Activated effector memory CD4-positive, alpha-beta T cell treated with anti-CD3 and anti-CD28 coated beads, Interleukin-2, amount 50 U/mL, for 16 hours (primary cell): ENCODE results near the gene KRT36.

Experiments used
- DNase-seq: peaks from one replicate; pipeline ENCODE4 v3.0.0-alpha.2; 2020

Gene KRT36

GRCh38 chr17:41489531-41489930 lies at the start of gene KRT36:
KRT36 (minus strand) TSS chr17:41489910; CDS start chr17:41489864, 46 bp downstream.
- DNase-seq, result no peak

DNA sequence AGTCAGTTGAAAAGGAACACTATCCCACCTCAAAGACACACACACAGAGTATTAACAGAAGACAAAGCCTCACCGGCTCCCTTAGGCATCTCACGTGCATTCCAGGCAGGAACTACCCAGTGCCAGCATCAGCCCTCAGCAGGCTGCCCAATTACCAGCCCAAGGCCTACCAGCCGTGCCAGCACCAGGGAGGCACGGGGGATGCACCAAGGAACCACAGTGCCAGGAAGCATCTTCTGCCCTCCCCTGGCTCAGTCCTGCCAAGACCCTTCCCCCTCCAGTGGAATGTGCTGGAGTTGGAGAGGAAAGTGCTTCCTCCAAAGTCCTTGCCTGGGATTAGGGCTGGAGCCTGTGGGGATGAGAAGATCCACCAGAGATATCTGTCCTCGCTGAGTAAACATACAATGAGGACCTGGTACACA lies 49.4 kb upstream of the KRT36 start:
- DNase-seq, result no peak

- no peak for DNase-seq
Measured at GRCh38 chr17:41538565-41538991, 48.9 kb upstream of the KRT36 start.

DNA sequence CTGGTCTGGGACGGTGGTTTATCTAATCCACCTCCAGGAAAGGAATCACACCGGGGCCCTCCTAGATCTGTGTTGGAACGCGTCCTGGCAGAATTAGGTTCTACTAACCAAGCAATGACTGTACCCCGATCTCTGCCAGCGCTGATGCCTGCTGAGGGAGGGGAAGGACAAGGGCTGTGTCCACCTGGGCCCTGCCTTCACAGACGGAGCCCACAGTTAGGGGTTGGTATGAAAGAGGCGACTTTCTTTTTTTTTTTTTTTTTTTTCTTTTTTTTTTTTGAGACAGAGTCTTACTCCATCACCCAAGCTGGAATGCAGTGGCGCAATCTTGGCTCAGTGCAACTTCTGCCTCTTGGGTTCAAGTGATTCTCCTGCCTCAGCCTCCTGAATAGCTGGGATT lies 48.3 kb upstream of the KRT36 start:
- no peak for DNase-seq

DNA sequence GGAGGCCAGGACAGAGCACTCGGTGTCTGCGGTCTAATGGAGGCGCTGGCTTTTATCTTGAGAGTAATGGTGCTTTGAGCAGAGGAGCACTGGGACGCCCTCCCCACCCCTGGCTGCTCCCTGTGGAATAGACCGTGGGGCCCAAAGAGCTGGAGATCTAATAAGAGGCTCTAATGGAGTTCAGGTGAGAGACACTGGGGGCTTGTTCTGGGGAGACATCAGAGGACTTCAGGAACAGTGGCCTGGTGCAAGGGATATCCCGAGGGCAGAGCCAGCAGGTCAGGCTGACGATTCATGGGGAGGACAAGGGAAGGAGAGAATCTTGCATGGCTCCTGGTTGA lies 47.9 kb upstream of the KRT36 start:
- no peak for DNase-seq

GRCh38 chr17:41536741-41537613 lies 47.3 kb upstream of the KRT36 start:
- DNase-seq, result no peak

- DNase-seq, result no peak
Measured at GRCh38 chr17:41535764-41536481, 46.2 kb upstream of the KRT36 start.

DNA sequence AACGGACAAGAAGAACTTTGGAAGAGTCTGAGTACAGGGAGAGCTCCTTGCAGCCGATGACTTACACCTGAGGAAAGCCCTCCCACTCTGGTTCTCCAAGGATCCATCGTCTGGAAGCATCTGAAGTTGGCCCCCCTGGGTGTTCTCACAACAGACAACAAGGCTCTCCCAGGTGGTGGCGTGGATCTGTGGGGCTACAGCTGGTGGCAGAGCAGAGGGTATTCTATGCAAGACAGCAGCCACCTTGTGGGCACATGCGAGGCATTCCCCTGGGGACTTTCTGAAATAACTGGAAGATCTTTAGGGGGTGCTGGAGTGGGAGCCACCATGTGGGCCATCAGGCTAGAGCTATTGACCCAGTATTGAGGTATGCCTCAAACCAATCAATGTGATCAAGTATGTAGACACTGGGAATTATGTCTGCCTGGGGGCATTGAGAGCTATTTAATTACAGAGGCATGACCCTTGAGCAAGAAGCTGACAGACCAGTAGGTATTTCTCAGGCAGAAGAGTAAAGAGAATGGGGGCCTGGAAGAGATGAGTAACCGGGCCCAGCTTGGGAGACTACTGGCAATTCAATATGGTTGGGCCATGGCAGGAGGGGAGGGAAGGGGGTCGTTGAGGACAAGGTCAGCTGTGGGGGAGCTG lies 45.3 kb upstream of the KRT36 start:
- no peak for DNase-seq

DNA sequence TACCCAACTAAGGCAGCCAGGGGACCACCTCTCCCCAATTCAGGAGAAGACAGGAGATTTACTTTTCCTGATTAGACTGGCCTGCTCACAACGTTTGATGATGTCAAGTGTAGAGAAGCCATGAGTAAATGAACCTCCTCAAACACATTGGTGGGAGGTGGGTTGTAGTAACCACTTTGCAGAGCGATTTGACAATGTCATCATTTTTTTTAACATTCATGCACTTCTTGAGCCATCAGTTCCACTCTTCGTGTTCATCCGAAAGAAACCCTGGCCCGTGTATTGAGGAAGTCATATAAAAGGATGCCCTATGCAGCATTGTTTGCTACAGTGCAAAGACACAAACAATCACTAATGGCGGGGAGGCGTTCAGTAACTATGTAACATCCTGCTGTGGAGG lies 43.9 kb upstream of the KRT36 start:
- DNase-seq, result no peak

- DNase-seq, result no peak
Measured at GRCh38 chr17:41532947-41533570, 43.3 kb upstream of the KRT36 start.

GRCh38 chr17:41531993-41532392 lies 42.3 kb upstream of the KRT36 start:
- no peak for DNase-seq

DNA sequence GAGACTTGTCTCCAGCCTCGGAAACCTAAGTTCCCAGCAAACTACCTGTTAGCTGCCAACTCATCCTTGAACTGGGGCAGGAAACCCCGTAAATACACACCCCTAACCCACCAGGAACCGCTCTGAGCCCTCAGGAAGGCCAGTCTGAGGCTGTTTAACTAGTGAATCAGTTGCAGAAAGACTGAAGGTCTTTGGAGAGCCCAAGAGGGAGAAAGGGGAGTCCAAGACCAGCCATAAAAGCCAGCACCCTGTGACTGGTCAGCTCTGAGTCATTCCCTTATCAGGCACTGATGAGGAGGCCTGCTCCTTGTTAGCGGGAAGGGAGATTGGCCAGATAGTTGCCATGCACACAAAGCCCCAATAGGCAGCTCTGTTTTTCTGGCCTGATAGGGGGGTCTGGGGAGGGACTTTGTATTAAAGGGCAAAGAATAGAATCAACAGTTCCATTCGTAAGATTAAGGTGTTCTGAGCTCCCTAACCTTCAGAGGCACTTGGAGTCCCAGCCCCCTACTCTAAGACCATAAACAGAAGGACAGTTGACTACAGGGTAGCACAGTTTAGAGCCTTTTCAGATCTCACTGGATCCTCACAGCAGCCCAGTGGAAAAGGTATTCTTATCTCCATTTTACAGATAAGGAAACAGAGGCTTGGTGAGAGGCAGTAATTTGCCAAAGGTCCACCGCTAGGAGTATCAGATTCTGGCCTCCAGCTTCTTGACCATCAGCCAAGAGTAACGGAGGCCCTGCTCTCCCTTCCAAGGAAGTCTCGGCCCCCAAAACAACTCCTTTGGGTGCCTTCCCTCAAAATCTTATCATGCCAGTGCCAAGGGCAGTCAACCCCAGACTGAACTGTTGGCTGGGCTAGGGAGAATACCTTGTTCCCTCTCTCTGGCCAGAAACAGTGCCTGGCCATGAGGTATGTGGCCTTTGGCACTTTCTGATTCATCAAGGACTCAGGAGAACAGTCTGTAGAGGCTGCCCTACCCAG lies 40.6 kb upstream of the KRT36 start:
- no peak for DNase-seq

- no peak for DNase-seq
Measured at GRCh38 chr17:41529491-41529915, 39.8 kb upstream of the KRT36 start.

- no peak for DNase-seq
Measured at GRCh38 chr17:41528959-41529353, 39.2 kb upstream of the KRT36 start.

GRCh38 chr17:41527063-41528023 lies 37.6 kb upstream of the KRT36 start:
- DNase-seq, result no peak

DNA sequence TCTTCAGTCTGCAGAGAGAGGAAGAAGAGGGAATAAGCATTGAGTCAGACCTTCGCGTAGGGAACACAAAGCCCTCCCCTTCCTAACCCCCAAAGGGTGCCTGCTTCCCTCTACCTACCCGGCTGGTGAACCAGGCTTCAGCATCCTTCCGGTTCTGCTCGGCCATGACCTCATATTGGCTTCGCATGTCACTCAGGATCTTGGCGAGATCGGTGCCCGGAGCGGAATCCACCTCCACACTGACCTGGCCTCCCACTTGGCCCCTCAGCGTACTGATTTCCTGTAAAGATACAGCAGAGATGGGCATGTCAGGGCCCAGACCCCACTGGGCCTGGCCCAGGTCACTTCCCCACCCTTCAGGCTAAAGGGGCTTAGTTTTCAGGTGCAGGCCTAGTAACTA lies 34.6 kb upstream of the KRT36 start:
- DNase-seq, result no peak

GRCh38 chr17:41523787-41524186 lies 34.1 kb upstream of the KRT36 start:
- DNase-seq, result no peak

DNA sequence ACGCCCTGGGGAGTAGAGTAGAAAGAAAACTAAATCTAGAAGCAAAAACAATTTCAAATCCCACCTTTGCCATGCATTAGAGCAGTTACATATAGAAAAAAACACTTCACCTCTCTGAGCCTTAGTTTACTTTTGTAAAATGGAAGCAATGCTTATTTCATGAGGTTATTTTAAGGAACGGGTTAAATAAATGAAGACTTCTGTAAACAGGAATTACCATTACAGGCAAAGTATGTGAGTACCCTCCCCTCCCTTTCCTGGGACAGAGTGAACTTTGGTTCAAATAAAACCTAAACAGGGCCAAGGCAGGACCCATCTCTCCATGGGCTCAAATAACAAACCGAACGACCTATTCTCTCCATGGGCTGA lies 33.5 kb upstream of the KRT36 start:
- no peak for DNase-seq

DNA sequence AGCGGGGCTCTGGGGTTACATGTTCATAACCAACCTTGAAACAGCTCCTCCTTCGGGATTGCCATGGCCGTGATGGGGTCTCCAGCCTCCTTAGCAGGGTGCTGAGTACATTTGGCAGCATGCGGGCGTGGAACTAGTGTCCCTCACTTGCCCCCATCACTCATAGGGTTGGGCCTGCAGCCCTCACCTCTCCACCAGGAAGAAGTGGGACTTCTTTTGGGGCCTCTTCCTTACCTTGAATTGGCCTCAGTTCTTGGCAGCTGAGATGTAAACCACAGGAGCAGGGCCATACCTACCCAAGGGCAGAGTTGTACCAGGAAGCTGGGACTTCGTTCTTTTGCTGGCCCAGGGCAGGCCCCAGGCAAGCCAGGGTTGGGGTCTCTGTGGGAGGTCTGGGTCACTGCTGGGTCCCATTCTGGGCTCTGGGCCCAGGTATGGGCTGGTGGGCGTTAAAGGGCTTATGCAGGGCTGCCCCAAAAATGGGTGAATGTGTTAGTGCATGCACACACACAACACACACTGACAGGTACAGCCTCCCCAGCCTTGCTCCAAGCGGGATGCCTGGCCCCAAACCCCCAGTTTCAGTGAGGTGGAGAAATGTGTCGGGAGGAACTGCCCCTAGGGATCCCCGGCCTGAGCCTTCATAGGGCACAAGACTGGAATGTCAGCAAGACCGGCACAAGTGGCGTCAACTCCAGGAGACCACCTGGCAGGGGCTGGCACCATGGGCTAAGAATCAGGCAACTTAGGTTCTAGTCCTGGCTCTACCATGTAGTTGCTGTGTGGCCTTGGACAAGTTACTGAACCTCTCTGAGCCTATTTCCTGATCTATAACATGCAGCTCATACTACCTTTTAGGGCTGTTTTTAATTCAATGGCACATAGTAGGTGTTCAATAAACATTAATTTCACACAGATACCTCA lies 32.9 kb upstream of the KRT36 start:
- no peak for DNase-seq
